ENCODE data around the gene NTN1. TPM values are rescaled to one million over a fixed set of nuclear protein-coding genes. Genes with fewer than 3 reads are reported as not detected.

Gene NTN1
- total and polyA plus RNA-seq, 3 donors from 2014 or later, result 4.8 to 8.8 (median 7.6) TPM

GRCh38 chr17:9004132-9004960, 17.0 kb upstream of the NTN1 start:
- no peak for TF ChIP-seq POLR2A (IDR thresholded peaks at IDR 0.05)
- TF ChIP-seq, protein P1, sequence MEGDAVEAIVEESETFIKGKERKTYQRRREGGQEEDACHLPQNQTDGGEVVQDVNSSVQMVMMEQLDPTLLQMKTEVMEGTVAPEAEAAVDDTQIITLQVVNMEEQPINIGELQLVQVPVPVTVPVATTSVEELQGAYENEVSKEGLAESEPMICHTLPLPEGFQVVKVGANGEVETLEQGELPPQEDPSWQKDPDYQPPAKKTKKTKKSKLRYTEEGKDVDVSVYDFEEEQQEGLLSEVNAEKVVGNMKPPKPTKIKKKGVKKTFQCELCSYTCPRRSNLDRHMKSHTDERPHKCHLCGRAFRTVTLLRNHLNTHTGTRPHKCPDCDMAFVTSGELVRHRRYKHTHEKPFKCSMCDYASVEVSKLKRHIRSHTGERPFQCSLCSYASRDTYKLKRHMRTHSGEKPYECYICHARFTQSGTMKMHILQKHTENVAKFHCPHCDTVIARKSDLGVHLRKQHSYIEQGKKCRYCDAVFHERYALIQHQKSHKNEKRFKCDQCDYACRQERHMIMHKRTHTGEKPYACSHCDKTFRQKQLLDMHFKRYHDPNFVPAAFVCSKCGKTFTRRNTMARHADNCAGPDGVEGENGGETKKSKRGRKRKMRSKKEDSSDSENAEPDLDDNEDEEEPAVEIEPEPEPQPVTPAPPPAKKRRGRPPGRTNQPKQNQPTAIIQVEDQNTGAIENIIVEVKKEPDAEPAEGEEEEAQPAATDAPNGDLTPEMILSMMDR (IDR thresholded peaks at IDR 0.05), result no peak
- no peak for DNase-seq
- Histone ChIP-seq H3K4me1 (no peaks in the 10 kb centered on the region), H3K27me3 (no peaks in the 10 kb centered on the region), H3K4me3 (peak overlapping the region; percentile 18 to 29), H3K27ac (no peak overlapping the region), H3K9me3 (no peaks in the 10 kb centered on the region), H3K36me3 (ENCODE audit: low read depth, missing control alignments) (no peaks in the 10 kb centered on the region)
- intact Hi-C loops (cut with DNase I; ENCODE audit: low total_unique reads), result no loop called here
- WGBS, 2 donors, result 4 to 6% methylated on average over 26 to 51 of the region's 58 CpGs

- Histone ChIP-seq H3K27ac (no peak overlapping the region), H3K4me3 (no peak overlapping the region), H3K4me1 (no peaks in the 10 kb centered on the region), H3K36me3 (ENCODE audit: low read depth, missing control alignments) (no peaks in the 10 kb centered on the region), H3K9me3 (no peaks in the 10 kb centered on the region), H3K27me3 (no peaks in the 10 kb centered on the region)
- intact Hi-C loops (cut with DNase I; ENCODE audit: low total_unique reads), result no loop called here
- TF ChIP-seq POLR2A (IDR thresholded peaks at IDR 0.05), result no peak
- TF ChIP-seq, protein P1 (IDR thresholded peaks at IDR 0.05), result no peak
- 26 to 37% methylated on average over 6 of the region's 6 CpGs for WGBS, 2 donors
- no peak for DNase-seq
Observed at GRCh38 chr17:9004961-9005285, 16.4 kb upstream of the NTN1 start.

DNA sequence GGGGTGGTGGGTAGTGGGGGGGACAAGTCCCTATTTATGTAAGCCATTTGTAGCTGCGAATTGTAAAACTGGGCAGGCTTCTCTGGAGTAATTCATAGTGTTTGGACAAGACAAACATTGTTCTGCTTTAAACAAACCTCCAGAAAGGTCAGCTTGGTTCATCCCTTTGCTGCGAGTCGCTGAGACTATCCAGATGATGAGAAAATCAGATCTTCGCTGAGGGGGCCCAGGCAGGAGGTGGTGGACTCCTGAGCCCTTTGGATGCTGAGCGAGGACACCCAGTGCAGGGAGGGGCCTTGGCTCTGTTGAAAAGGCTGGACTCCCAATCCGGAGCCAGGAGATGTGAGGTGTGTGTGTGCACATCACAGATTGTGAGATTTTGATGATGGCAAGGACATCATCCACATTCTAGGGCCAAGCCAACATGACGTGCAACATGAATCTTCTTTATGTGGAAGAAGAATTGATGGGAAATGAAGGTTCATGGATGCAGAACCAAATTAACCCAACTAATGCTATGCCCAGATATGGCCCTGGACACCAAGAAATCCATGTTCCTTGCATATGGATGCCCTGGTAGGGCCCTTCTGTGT, 15.0 kb upstream of the NTN1 start:
- intact Hi-C loops (cut with DNase I; ENCODE audit: low total_unique reads), result no loop called here
- TF ChIP-seq, protein P1 (IDR thresholded peaks at IDR 0.05), result no peak
- no peak for TF ChIP-seq POLR2A (IDR thresholded peaks at IDR 0.05)
- DNase-seq, result no peak
- H3K27me3 ChIP-seq, result no peaks in the 10 kb centered on the region
- H3K4me1 ChIP-seq, result no peaks in the 10 kb centered on the region
- H3K27ac ChIP-seq, result no peak overlapping the region
- no peaks in the 10 kb centered on the region for H3K36me3 ChIP-seq (ENCODE audit: low read depth, missing control alignments)
- 54 to 66% methylated on average over 7 of the region's 7 CpGs for WGBS, 2 donors
- no peaks in the 10 kb centered on the region for H3K9me3 ChIP-seq
- no peak overlapping the region for H3K4me3 ChIP-seq

DNA sequence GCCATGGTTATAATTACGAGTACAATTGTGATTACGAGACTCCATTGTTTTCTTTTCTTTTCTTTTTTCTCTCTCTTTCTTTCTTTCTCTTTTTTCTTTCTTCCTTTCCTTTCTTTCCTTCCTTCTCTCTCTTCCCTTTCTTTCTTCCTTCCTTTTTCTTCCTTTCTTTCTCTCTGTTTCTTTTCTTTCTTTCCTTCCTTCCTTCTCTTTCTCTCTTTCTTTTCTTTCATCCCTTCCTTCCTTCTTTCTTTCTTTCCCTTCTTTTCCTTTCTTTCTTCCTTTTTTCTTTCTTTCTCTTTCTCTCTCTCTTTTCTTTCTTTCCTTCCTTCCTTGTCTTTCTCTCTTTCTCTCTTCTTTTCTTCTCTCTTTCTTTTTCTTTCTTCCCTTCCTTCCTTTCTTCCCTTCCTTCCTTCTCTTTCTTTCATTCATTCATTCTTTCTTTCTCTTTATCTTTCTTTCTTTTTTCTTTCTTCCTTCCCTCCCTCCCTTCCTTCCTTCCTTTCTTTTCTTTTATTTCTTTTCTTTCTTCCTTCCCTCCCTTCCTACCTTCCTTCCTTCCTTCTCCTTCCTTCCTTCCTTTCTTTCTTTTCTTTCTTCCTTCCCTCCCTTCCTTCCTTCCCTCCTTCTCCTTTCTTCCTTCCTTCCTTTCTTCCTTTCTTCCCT, 14.1 kb upstream of the NTN1 start:
- TF ChIP-seq, protein P1 (IDR thresholded peaks at IDR 0.05), result no peak
- no peak for TF ChIP-seq POLR2A (IDR thresholded peaks at IDR 0.05)
- H3K36me3 ChIP-seq (ENCODE audit: low read depth, missing control alignments), result no peaks in the 10 kb centered on the region
- no peaks in the 10 kb centered on the region for H3K4me1 ChIP-seq
- no peak overlapping the region for H3K27ac ChIP-seq
- no peaks in the 10 kb centered on the region for H3K27me3 ChIP-seq
- no peaks in the 10 kb centered on the region for H3K9me3 ChIP-seq
- H3K4me3 ChIP-seq, result no peak overlapping the region
- intact Hi-C loops (cut with DNase I; ENCODE audit: low total_unique reads), result no loop called here
- no peak for DNase-seq
- 98 to 100% methylated on average over 2 of the region's 2 CpGs for WGBS, 2 donors

Measured in testis (tissue), 3 donors.